ENCODE results near the gene PLXNA4.

The PLXNA4 gene

GRCh38 chr7:132249256-132249971 is 326.9 kb downstream of the PLXNA4 start:
- in situ Hi-C loops (cut with HindIII; ENCODE audit: low sequenced_read_pairs) = loop anchor here (25.0 kb wide), 1 partner anchor 312 kb away; no protein-coding TSS in a partner anchor

- in situ Hi-C loops (cut with HindIII; ENCODE audit: low sequenced_read_pairs) = loop anchor here (25.0 kb wide), 1 partner anchor 312 kb away; no protein-coding TSS in a partner anchor
Observed at GRCh38 chr7:132248841-132249240, 327.4 kb downstream of the PLXNA4 start.

GRCh38 chr7:132247995-132248618 is 328.2 kb downstream of the PLXNA4 start:
- in situ Hi-C loops (cut with HindIII; ENCODE audit: low sequenced_read_pairs) = loop anchor here (25.0 kb wide), 1 partner anchor 311 kb away; no protein-coding TSS in a partner anchor

DNA sequence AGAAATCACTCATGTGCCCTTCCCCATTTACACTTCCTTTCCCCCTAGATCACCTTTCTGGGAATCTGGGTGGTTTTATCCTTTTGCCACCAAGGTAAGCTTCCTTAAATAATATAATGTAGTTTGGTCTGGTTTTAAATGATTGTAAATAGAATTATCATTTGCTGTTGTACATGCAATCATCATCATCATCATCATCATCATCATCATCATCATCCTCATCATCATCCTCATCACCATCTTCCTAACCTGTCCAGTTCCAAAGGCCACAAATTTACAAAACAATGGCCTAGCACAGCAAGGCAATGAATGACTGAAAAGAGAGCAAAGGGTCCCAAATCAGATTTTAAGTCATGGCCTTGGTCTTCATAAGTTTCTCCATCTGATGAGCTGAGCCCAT is 329.7 kb downstream of the PLXNA4 start:
- in situ Hi-C loops (cut with HindIII; ENCODE audit: low sequenced_read_pairs) = loop anchor here (25.0 kb wide), 1 partner anchor 309 kb away; no protein-coding TSS in a partner anchor

DNA sequence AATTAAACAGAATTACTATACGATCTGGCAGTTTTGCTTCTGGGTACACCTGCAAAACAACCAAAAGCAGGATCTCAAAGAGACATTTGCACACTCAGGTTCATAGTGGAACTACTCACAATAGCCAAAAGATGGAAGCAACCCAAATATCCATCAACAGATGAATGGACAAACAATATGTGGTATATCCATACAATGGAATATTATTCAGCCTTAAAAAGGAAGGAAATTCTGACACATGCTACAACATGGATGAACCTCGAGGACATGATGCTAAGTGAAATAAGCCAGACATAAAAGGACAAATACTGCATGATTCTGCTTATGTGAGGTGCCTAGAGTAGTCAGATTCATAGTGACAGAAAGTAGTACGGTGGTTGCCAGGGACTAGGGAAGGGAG is 330.7 kb downstream of the PLXNA4 start:
- in situ Hi-C loops (cut with HindIII; ENCODE audit: low sequenced_read_pairs) = loop anchor here (25.0 kb wide), 1 partner anchor 308 kb away; no protein-coding TSS in a partner anchor

- in situ Hi-C loops (cut with HindIII; ENCODE audit: low sequenced_read_pairs) = loop anchor here (25.0 kb wide), 1 partner anchor 308 kb away; no protein-coding TSS in a partner anchor
Observed at GRCh38 chr7:132244903-132245480, 331.3 kb downstream of the PLXNA4 start.

DNA sequence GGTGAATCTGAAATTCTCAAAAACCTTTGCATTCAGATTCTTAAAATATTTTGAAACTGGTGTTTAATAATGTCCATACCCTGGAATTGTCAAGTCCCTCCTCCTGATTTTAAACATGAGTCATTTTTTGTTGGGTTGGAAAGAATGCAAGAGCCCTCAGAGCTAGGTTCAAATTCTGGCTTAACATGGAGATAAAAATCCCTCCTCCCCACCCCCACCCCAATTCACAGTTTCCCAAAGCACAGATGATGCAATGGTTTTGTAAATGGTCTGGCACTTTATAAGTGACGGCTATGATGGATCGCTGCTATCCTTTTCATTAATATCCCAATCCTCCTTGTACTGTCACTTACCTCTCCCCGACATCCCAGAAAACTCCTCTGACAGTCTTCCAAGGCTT is 332.8 kb downstream of the PLXNA4 start:
- in situ Hi-C loops (cut with HindIII; ENCODE audit: low sequenced_read_pairs) = loop anchor here (25.0 kb wide), 1 partner anchor 306 kb away; no protein-coding TSS in a partner anchor

DNA sequence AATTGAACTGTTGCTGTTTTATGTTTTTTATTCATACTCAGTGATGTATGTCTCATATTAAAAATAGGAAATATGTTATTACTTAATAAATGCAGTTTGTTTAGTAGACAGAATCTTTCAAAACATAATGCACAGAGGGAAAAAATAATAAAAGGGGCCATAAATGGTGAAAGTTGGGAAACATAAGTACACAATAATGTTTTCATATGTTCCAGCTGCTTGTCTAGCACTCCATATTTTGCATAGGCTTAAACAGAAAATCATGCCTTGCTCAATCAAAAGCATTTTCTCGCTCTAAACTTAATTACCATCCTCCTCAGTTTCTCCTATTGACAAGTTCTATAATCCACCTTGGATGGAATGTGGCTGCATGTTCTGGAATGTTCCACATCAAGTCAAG is 333.2 kb downstream of the PLXNA4 start:
- in situ Hi-C loops (cut with HindIII; ENCODE audit: low sequenced_read_pairs) = loop anchor here (25.0 kb wide), 1 partner anchor 306 kb away; no protein-coding TSS in a partner anchor

DNA sequence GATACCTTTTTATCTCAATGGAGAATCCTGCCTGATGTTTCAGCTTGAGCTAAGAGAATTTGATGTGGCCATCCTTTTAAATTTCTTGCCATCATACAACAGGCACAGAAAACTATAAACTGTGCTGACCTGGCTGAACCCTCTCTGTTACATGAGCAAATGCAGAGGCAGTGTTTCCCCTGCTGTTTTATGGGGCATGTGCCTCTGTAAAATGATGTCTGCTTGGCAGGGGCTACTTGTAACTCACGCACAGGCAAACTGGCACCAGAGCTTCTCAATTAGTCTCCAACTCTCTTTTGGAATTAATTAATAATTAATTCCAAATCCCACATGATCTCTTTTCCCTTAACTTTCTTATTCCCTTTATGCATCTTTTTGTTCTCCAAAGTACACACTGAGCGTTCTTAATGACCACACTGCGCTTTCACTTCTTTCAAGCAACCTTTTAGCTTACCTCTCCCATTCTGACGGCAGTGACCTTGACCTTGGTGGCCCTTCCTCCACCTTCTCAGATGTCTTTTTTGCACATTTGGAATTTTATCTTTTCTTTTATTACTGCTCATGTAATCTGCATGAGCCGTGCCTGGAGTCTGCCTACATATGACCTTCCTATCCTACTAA is 334.0 kb downstream of the PLXNA4 start:
- in situ Hi-C loops (cut with HindIII; ENCODE audit: low sequenced_read_pairs) = loop anchor here (25.0 kb wide), 1 partner anchor 305 kb away; no protein-coding TSS in a partner anchor

DNA sequence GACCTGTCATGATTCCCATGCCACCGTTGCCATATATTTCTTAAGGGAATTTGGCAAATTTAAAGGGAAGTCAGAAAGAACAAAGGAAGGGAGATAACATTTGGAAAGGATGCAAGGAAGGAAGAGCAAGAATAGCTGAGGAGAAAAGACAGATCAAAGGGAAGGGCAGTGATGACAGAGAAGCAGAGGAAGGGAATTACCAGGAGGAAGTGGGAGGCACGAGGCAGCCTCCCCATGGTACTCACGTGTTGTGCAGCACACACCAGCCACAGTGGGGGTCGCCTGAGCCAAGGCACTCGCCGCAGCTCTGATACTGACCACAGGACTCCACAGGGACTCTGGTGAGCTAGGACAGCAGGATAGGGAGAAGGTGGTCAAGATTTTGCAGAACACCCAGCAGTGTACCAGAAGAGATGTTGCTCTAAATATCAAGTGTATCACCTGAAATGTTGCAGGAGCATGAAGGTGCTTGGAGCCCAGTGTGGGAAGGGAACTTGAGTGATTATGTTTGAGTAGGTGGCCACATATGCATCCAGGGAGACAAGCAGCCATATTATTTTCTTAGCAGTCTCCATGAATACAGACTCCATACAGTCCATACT is 335.3 kb downstream of the PLXNA4 start:
- in situ Hi-C loops (cut with HindIII; ENCODE audit: low sequenced_read_pairs) = loop anchor here (25.0 kb wide), 1 partner anchor 304 kb away; no protein-coding TSS in a partner anchor

- in situ Hi-C loops (cut with HindIII; ENCODE audit: low sequenced_read_pairs) = loop anchor here (25.0 kb wide), 1 partner anchor 303 kb away; no protein-coding TSS in a partner anchor
Observed at GRCh38 chr7:132240262-132240661, 336.0 kb downstream of the PLXNA4 start.

DNA sequence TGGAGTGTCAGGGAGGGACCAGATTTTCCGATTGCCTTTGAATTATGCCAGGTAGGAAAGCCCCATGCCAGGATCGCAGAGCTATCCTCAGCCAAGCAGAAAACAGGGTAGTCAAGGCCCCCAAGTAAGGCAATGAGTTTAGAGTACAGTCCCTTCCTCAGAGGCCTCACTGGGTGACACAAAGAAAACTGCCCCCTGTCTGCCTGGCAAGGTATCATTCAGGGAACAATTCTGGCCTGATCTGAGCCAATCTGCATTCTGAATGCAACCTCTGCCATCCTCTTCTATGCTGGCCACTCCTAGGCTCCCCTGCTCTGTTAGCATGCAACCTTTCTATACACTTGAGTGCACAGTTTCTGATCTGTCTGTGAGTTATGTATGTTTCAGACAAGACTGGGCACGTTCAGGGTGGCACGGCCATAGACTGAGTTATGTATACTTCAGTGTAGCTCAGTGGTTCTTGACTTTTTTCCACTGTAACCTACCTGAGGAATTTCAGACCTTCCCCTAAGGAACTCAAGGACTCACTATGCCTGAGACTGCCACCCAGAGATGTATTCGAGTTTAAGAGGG is 336.8 kb downstream of the PLXNA4 start:
- in situ Hi-C loops (cut with HindIII; ENCODE audit: low sequenced_read_pairs) = loop anchor here (25.0 kb wide), 1 partner anchor 302 kb away; no protein-coding TSS in a partner anchor

GRCh38 chr7:132234711-132235110 is 341.6 kb downstream of the PLXNA4 start:
- in situ Hi-C loops (cut with HindIII; ENCODE audit: low sequenced_read_pairs) = loop anchor here (25.0 kb wide), 1 partner anchor 297 kb away; no protein-coding TSS in a partner anchor

- in situ Hi-C loops (cut with HindIII; ENCODE audit: low sequenced_read_pairs) = loop anchor here (25.0 kb wide), 1 partner anchor 295 kb away; no protein-coding TSS in a partner anchor
Observed at GRCh38 chr7:132232406-132232805, 343.9 kb downstream of the PLXNA4 start.

GRCh38 chr7:132230462-132230861 is 345.8 kb downstream of the PLXNA4 start:
- in situ Hi-C loops (cut with HindIII; ENCODE audit: low sequenced_read_pairs) = loop anchor here (25.0 kb wide), 1 partner anchor 293 kb away; no protein-coding TSS in a partner anchor

DNA sequence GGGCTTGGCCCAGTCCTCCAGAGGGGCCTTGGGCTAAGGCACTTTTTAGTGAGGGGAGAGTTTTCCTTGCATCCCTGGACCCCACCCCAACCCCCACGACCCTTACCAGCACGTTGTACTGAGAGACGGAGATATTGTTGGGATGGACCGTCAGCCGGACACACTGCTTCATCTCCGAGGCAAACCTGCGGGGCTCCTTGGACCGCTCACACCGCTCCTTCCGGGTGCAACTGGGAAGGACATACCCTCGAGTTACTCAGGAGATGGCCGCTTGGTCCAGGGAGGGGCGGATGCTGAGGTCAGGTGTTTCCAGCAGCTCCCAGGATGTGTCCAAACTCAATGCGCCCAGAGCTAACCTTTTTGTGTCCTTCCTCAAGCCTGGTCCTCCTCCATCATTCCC is 348.0 kb downstream of the PLXNA4 start:
- in situ Hi-C loops (cut with HindIII; ENCODE audit: low sequenced_read_pairs) = loop anchor here (25.0 kb wide), 1 partner anchor 291 kb away; no protein-coding TSS in a partner anchor

DNA sequence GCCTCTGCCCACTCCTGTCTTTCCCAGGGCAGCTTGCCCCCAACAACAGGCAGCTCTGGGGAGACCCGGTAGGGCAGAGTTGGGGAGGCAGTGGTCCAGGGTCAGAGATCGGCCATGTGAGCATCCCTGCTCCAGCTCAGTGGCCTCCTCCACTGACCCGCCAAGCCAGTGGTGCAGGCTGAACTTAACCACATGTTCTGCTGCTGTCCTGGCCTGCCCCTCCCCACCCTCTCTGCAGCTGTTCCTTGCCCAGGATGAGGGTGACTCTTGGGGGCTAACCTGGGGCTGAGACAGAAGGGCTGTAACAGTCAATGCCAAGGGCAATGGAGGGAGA is 349.3 kb downstream of the PLXNA4 start:
- in situ Hi-C loops (cut with HindIII; ENCODE audit: low sequenced_read_pairs) = loop anchor here (25.0 kb wide), 1 partner anchor 290 kb away; no protein-coding TSS in a partner anchor

- in situ Hi-C loops (cut with HindIII; ENCODE audit: low sequenced_read_pairs) = loop anchor here (25.0 kb wide), 1 partner anchor 289 kb away; no protein-coding TSS in a partner anchor
Observed at GRCh38 chr7:132226046-132226956, 350.0 kb downstream of the PLXNA4 start.

Data from DLD1 (cell line).